Activated CD4-positive, CD25-positive, alpha-beta regulatory T cell treated with anti-CD3 and anti-CD28 coated beads, Interleukin-2, amount 50 U/mL, for 72 hours (primary cell): ENCODE results near the gene SLC22A4.

Source experiments
- DNase-seq: peaks from one replicate; pipeline ENCODE4 v3.0.0; 2021

Gene SLC22A4

DNA sequence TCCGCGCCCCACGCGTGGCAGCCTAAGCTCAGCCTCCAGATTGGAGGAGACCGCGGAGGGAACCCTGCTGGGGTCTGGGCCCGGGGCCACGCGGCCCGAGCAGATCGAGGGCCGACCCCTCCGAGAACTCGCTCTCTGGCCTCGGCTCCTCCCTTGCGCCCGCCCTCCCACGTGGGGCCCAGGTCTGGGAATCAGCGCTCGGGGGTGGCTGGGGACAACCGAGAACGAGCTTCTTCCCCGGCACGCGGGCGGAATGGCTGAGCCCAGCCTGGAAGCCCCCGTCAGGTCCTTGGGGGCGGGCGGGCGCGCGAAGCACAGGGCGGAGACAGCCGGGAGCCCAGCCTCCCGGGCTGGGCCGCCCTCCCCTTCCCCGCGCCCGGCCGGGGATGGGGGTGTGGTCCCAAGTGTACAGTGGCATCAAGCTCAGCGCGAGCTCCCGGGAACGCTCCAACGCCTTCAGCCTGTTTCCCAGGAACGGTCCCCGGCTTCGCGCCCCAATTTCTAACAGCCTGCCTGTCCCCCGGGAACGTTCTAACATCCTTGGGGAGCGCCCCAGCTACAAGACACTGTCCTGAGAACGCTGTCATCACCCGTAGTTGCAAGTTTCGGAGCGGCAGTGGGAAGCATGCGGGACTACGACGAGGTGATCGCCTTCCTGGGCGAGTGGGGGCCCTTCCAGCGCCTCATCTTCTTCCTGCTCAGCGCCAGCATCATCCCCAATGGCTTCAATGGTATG lies at the start of gene SLC22A4:
Gene SLC22A4 (plus strand): TSS at position 403 of the 736 bp plus-strand sequence. CDS start 223 bp downstream, at position 626.
- peak; percentile 66 for DNase-seq

DNA sequence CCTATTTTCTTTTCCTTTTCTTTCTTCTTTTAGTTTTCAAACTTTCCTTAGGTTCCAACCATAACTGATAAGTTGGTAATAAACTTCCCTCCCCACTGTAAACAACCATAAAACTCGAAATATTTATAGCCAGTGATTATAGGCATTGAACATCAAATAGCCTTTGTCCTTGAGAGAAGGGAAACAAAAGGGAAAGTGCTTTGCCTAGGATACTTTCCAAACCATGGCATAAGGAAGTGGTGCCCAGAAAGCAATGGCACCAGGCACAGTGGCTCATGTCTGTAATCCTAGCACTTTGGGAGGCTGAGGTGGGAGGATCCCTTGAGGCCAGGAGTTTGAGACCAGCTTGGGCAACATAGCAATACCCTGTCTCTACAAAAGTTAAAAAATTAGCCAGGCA lies 48.6 kb upstream of the SLC22A4 start:
- DNase-seq, result no peak

DNA sequence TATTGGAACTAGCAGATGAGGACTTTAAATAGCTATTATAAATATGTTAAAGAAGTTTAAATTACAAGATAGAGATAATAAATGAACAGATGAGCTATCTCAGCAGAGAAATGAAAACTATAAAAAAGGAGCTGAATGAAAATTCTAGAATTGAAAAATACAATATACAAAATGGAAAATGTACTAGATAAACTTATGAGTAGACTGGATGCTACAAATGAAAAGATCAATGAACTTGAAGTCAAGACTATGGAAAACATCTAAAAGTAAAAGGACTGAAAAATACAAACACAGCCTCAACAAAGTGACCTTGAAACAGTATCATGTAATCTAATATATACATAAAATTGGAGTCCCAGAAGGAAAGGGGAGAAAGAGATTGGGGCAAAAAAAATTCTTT lies 47.4 kb upstream of the SLC22A4 start:
- DNase-seq, result no peak

DNA sequence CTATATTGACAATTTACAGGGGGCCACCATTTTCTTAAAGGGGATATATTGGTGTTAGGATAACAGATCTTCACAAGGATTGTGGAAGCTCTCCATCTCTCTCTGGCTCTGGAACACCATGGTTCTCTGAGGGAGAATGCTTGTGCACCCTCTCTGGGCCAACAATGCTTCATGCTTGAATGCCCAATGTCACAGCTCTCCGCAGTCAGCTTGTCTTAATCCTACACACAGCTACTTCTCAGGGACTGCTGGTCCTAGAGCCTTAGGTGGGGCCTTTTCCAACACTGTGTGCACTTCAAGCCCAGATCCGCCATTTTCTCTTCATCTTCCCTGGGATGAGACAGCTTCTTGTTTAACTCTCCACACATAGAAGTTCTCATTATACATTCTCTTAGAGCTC lies 43.6 kb upstream of the SLC22A4 start:
- DNase-seq, result peak; percentile 12

DNA sequence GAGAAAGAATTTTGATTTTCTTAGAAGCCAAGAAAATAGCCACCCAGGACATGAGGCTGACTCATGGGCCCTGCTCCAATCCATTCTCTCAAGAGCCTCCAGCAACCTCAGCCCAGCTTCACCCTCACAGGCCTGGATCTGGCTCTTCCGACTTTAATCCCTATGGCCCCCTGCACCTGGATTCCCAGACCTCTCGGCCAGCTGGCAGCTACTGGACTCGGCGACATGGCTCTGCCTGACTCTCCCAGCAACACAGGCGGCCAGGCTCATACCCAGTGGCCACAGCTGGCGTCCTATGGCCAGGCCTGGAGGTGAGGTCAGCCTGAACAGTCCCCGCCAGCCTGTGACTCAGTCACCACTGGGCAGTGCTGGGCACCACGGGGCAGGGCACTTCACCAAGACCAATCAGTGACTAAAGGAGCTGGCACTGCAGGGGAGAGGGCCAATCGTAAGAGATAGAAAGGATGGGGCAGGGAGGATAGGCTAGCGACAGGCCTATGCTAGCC lies 42.9 kb upstream of the SLC22A4 start:
- peak; percentile 18 for DNase-seq

DNA sequence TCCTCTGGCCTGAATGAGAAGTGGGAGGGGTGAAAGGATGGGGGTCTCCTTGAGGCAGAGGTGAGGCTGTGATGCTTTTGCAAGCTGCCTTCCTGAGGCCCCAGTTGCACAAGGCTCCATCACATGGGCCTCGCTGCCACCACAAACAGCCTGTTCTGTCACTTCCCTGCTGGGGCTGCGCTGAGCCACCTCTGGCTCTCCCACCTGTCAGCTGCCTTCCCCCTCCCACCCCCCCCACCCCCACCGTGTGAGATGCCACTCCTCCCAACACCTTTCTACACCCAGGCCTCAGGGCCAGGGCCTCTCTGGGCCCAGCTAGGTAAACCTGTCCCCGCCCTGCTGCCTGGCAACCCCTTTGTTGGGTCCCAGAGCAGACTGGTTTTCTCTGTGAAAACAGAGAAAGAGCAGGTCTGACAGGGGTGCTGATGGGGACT lies 41.2 kb upstream of the SLC22A4 start:
- DNase-seq, result peak; percentile 1

DNA sequence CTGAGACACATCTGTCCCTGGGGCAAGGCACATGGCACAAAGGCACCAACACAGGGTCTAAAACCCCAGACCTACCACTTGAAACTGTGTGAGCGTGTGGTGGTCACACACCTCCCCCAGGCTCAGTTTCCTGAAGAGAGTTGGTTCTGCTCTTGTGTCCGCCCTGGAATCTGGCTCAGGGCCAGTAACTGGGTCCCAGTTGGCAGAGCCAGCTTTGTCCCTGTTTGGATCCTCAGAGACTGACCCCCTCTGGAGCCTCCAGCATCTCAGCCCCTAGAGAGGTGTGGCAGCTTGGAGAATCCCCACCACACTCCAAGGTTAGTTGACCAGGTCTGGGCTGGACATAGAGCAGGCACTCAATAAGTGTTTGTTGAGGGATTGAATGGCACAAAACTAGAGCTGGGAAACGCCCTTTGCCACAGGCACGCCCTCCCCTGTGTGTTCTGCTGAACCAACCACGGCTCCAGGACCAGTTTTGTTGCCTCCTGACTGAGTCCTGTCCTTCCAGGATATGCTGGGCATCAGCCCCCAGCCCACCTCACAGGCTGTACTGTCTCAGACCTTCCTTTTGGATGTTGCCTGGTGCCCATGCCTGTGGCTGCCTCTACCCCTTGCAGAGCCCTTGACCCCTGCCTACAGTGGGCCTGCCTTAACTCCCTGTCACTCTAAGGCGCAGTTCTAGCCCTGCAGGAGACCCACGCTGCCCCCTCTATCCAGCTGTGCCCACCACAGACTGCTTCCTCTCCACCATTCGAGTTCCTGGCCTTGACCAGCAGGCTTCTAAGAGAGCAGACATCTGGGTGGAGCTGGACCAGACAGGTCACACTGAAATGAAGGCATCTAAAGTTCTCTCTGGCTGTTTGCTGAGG lies 40.5 kb upstream of the SLC22A4 start:
- peak; percentile 21 for DNase-seq

DNA sequence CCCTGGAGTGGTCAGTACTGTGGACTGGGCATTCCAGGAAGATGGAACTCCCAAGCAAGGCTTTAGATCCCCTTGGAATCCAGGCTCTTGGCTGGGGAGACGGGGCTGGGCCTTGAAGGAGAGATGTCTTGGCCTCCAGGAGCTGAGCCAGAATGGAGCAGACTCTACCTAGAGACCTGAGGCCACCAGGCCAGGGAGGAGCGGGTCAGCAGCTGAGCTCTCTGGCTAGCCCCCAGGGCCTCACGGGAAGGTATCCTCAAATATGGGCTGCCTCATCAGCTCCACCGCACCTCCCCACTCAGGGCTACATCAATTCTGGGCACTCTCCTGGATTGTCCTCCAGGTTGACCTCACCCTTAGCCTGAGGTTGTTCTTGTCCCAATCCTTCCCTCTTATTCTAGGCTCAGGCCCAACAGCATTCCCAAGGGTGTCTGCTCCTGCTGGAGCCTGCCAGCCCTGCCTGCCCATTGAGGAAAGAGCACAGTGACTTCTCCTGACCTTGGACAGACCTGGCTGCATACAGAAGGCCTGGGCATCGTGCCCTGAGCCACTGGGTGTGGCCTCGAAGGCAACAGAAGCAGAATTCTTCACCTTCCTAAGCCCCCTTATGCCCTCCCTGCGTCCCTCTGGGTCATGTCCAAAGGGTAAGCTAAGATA lies 39.7 kb upstream of the SLC22A4 start:
- no peak for DNase-seq

DNA sequence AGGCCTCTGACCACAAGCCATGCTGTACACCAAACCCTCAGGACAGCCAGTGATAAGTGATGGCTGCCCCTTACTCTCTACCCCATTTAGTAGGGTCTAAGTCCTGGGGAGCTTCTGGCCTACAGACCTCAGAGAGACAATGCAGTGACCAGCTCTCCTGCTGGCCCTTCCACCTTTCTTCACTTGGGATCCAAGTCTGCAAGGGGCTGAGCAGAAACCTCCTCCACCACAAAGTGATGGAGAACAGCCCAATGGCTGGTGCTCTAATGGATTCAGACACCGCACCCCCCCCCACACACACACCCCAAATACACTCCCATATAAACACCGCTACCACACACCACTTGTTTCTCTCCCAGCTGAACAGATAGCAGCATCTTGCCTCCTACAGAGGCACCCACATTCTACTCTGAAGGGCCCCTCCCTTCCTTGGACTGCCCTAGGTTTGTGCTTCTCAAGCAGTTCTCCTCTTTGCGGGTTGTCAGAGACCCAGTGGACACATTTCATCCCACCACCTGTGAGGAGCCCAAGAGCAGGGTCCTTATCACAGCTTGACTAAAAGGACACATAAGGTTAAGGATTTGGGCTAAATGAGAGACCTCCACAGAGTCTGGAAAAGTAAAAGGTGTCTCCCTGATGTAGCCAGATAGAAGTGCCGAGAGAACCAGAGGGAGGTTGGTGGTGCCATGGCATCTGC lies 38.0 kb upstream of the SLC22A4 start:
- DNase-seq, result peak; percentile 15

DNA sequence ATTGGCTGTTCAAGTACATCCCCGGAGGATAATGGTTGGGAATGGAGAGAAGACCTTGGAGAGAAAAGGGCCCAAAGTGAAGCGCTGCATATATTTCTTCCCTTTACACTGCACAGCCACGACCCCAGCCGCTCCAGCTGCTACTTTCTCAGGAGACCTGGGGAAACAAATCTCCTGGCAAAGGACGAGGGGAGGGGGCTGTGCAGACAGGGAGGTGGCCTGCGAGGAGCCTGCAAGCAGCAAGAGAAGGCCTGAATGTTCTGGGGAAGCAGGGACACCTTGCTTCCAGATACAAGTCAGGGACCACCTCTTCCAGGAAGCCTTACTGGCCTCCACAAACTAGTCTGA lies 37.4 kb upstream of the SLC22A4 start:
- DNase-seq, result no peak

DNA sequence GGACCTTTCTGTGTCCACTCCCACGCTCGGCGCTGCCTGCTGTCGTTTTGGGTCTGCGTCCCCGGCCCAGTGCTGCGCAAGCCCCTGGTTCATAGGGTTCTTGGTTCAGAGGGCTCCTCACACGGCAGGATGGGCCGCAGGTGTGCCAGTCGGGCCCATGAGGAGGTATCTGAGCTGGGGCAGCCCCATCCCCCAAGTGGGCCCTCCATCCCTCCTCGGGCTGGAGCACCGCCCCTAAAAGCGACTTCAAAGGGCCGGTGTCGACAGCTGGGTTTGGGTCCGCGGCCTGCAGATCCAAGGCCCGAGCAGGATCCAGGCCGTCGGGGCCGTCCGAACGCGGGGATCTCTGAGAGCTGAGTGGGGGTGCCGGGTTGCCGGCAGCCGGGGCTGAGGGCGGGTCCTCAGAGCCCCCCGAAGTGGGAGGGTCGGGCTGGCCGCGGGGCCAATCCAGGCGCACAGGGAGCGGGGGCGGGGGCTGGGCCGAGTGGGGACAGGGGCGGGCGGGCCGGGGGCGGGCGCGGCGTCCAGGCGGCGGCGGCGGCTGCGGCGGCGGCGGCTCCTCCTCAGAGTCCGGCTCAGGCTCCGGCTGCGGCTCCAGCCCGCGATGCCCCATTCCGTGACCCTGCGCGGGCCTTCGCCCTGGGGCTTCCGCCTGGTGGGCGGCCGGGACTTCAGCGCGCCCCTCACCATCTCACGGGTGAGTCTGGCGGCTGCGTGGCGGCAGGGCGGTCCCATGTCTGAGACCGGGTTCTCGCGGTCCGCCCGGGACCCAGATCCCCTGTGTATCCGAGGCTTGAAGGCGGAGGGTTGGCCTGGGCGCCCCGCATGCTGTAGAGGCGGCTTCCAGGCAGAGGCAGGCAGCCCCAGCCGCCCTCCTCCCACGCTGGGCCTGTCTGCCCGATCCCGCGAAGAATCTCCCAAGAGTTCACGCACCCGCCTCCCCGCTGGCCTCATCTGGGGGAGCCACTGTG lies 36.8 kb upstream of the SLC22A4 start, which contains the start of gene PDLIM4:
Gene PDLIM4 (plus strand): TSS at position 566 of the 971 bp plus-strand sequence. CDS start 39 bp downstream, at position 605.
- no peak for DNase-seq

DNA sequence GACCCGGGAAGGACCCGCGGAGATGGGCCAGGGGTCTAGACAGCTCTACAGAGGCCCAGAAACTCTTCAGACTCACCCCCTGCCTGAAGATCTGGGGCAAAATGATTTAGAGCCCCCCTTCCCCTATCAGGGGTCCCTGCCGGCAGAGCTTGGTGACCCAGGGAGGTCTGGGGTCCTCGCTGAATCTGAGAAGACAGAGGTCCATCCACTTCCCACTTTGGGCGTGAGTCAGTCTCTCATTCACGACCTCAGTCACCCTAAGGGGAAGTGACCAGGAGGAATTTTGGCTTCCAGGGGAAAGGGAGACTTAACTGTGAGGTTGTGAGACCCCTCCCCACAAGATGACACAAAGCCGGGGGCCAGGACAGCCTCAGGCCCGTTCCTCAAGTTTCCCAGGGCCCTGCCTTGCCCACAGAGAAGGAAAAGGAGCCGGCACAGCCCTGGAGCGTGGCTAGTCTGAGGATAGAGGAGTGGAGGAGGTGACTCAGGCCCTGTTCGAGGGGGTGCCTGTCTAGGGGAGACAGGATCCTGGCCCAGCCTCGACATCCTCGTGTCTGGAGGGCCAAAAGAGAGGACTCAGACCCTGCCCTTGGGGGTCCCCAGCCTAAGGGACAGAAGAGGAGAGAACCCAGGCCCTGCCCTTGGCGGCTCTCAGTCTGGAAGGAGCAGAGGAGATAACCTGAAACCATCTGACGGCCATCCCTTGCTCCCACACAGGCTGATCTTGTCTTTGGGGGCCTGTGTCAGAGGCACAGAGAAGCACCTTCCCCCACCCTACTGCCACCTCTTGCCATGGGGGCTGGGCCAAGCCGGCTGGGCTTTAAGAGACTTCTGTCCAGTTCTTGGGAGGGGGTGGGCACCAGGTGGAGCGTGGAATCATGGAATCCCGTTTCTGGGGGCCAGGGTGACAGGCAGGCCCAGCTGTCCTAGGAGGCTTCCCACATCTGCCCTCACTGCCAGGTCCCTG lies 35.8 kb upstream of the SLC22A4 start:
- DNase-seq, result no peak

DNA sequence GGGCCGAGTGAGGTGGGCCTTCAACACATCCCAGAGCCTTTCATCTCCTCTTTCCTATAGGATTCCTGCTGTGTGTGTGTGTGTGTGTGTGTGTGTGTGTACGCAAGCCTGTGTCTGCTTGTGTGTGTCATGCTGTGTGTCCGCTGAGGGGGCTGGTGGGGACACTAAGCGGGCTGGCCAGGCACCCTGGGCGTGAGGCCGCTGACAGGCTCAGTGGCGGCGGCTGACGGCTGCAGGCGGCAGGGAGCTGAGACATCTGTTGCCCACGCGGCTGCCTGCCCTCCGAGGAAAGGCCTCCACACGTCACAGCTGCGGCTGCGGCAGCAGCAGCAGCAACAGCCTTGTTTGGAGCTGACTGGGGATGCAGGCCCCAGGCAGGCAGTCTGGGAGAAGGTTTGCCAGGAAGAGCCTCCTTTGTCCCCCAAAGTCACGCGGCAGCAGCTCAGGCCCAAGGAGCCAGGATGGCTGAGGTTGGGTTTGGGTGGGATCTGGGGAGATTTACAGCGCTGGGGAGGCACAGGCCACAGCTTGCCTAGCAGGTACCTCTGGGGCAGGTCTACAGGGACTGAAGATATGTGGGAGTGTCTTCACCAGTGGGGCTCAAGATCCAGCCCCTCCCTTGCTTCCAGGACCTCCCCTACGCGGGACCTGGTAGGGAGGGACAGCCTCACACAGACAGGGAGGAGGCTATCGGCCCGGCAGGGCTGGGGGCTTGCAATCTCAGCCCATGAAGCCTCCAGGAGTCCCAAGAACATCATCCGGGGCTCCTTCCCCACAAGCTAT lies 34.9 kb upstream of the SLC22A4 start:
- no peak for DNase-seq

DNA sequence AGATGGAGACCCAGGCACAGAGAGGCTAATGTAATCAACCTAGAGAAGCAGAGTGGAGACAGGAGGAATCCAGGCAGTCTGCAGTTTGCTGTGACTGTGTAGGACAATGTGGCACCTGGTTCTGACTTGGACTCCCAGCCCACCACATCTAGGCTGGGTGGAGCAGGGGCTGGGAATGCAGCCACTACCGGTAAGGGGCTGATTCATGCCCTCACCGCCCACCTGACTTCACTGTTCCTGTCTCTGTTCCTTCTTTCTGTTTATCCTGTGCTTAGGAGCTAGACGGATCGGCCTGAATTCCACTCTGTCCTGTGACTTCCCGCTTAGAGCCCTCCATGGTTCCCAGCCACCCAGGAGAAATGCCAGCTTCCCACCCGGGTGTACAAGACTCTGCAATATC lies 34.1 kb upstream of the SLC22A4 start:
- DNase-seq, result no peak

DNA sequence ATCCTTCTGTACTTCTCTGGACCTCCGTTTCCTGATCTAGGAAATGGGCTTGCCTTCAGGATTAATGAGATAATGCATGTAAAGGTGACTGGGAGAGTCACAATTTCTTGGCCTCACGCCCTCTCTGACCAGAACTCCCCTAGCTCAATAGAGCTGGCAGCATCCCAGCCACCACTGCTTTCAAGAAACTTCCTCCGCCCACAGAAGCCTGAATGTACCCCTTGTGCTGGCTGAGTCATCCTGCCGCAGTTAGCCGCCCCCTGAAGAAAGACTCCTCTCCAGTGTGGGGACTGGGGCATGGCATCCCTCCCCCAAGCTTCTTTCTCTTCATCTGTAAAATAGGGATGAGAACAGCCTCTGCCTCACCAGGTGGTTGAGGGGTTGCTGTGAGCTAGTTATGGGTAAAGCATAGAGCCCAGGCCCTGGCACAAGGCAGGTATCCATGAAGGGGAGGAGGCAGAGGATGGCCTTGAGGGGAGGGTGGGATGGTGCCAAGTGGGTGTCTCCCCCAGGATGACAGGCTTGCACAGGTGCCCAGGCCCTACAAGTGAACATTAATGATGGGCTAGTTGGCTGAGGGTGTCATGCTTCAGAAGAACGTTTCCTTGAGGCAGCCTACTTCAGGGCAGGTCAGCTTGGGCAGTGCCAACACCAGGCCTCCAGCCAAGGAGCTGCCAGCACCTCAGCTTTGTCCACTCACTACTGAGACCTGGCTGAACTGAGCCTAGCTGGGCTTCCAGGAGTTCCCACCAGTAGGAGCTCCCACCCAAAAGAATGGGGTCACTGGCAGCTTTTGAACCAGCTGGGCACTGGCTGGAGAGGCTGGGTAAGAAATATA lies 33.3 kb upstream of the SLC22A4 start:
- DNase-seq, result no peak

DNA sequence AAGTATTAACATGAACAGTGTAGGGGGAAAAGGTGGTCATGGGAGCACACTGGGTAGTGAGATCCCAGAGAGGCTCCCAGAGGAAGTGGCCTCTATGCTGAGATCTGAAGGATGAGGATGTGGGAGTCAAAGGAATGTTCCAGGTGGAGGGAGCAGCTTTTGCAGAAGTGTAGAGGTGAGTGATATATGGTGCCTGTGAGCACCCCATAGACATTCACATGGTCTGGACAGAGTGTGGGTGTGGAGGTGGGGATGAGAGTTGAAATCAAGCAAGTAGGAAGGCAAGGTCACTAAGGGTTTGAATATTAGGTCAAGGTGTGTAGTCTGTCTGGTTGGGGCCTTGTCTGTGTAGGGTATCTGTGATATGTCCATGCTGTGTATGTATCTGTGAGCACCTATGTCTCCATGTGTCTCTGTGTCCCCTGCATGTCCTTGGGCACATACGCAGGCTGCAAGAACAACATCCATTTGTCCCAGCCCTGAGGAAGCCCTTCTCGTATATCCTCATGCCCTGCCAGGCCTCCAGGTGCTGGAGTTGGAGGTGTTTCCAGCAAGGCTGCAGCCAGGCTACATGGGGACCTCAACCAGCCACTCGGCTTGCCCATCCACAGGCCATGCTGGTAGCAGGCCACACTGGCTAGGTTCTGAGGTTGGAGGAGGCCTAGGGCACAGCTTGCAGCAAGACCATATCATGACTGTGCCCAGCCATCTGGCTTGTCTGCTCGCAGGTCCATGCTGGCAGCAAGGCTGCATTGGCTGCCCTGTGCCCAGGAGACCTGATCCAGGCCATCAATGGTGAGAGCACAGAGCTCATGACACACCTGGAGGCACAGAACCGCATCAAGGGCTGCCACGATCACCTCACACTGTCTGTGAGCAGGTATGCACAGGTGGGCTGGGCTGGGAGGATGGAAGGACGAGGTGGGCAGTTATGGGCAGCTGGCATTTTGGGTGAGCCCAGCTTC lies 32.0 kb upstream of the SLC22A4 start:
- no peak for DNase-seq

DNA sequence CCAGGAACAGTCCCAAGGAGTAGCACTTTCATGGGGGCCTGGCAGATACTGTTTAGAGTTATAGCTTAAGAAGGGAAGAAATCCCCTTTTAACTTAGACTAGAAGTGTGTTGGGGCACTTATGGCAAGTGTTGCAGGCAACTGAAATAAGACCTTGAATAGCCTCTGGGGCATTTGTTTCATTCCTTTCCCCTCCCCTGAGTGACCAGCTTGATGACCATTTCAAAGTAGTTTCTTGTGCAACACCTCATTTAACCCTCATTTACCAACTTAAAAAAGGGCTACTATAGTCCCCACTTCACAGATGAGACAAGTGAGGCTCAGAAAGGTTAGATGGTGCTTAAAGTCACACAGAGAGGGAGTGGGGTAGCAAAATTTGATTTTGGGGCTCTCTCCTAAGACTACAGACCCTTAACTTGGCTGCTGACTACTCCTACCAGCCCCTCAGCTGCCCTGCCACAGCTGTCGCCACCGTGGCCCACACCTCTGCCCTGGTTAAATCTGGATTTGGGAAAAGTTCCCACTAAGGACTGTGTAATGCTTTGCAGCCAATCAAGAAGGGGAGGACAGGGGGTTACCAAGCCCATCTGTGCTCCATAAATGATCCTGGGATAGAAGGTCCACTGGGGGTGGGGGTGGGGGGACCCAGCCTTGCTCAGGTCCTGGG lies 31.2 kb upstream of the SLC22A4 start:
- DNase-seq, result no peak
